Kidney (tissue), 14 donors: ENCODE data around the gene GPATCH2L. TPM values are rescaled to one million over a fixed set of nuclear protein-coding genes. Genes with fewer than 3 reads are reported as not detected.

Experiments
- DNase-seq, 5 donors: peaks; one replicate each; pipeline ENCODE4 v3.0.0-alpha.2; 2013 to 2020
- FAIRE-seq: peaks from 2 replicates; lab custom pipeline; 2012; peaks lifted over from hg19 to GRCh38; lab: Jason Lieb, UNC
- H3K27ac ChIP-seq, 2 donors: one replicate each; pipeline ENCODE4 v1.7.0; 2013; ENCODE audit warnings: low read depth in 2 of 2, low read length in 2 of 2, inconsistent platforms in 1 of 2
- H3K27me3 ChIP-seq: one replicate; pipeline ENCODE4 v1.7.1; 2013; ENCODE audit warnings: low read length, inconsistent platforms; ENCODE audit not compliant: control insufficient read depth, insufficient read depth
- H3K36me3 ChIP-seq, 3 donors: one replicate each; pipeline versions ENCODE4 v1.7.0 to v1.7.1; 2013; ENCODE audit warnings: low read length in 3 of 3, control low read depth in 1 of 3, inconsistent platforms in 1 of 3; ENCODE audit not compliant: insufficient read depth in 3 of 3, control insufficient read depth in 2 of 3
- H3K4me1 ChIP-seq, 3 donors: one replicate each; pipeline versions ENCODE4 v1.7.0 to v1.7.1; 2013; ENCODE audit warnings: low read length in 3 of 3, inconsistent platforms in 1 of 3, low read depth in 1 of 3; ENCODE audit not compliant: control insufficient read depth in 2 of 3, insufficient read depth in 2 of 3
- H3K4me3 ChIP-seq, 3 donors: one replicate each; pipeline versions ENCODE4 v1.7.0 to v1.8.1; 2013; ENCODE audit warnings: low read length in 3 of 3, control low read depth in 1 of 3, inconsistent platforms in 1 of 3
- H3K9ac ChIP-seq, 3 donors: one replicate each; pipeline versions ENCODE4 v1.7.0 to v1.7.1; 2013; ENCODE audit warnings: low read length in 3 of 3, control low read depth in 1 of 3, inconsistent platforms in 1 of 3
- H3K9me3 ChIP-seq, 3 donors: one replicate each; pipeline versions ENCODE4 v1.7.0 to v1.7.1; 2013; ENCODE audit warnings: low read length in 3 of 3, control low read depth in 1 of 3, inconsistent platforms in 1 of 3; ENCODE audit not compliant: control insufficient read depth in 2 of 3, insufficient read depth in 1 of 3
- intact Hi-C: fragments of 100-400 bp; cut with DNase I; formaldehyde crosslinking; loops from one replicate; pipeline ENCODE4 v1.11.1; 2022
- polyA plus RNA-seq: library from polyadenylated mRNA; stranded (reverse); fragments of 350-450 nt; fragmentation: Illumina TruSeq; extraction: RNeasy Lipid Tissue Mini Kit (QIAGEN cat#74804); gene quantifications from one replicate; pipeline ENCODE4 v1.2.3, GENCODE V29; 2014; ENCODE audit warnings: low read depth, low replicate concordance; ENCODE audit not compliant: insufficient read depth
- total RNA-seq: library from RNA; stranded (reverse); fragmentation: NEBNext Ultra II Directional; extraction: Animal tissue kit (Norgen Biotek cat#: 25700); gene quantifications from one replicate; pipeline ENCODE4 v1.2.1, GENCODE V29; 2021
- TF ChIP-seq, protein P1 (sequence below): IDR thresholded peaks from 3 replicates; pipeline ENCODE4 v1.5.1; 2012; ENCODE audit warnings: mild to moderate bottlenecking, moderate library complexity, borderline replicate concordance; ENCODE audit not compliant: insufficient read depth; ENCODE audit errors: extremely low read depth
- donor health status: control.
- donor health status: control.
- donor health status: control.
- donor health status: control.
- donor health status: control.
- donor health status: DM: yes; HTN: yes; CAD: no.
- donor health status: Normal renal cell carcinoma (clear cell type).

The GPATCH2L gene
- total and polyA plus RNA-seq, 2 donors from 2014 or later = 4.1 to 50.2 TPM

DNA sequence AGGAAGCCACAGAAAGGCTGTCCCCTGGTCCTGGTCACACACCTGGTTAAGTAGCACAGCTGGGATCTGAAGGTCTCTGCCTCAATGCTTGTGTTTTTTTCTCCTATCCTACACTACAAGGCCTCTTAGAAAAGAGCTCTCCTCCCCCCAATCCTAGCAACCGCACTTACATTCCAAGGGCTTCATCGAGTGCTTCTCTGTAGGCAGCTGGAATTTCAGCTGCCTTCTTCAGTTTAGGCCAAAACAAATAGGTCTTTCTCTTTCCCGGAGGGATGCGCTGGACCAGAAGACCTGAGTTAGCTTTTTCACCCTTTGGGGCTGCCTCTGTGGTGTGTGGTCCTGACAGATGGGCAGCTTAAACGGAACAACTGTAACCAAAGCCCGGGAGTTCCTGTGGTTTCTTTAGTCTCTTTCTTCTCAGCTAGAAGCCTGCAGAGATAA is 109.7 kb downstream of the GPATCH2L start:
- intact Hi-C loops = no loop called here
- Histone ChIP-seq H3K27ac (no peak overlapping the region), H3K4me1 (no peaks in the 10 kb centered on the region), H3K27me3 (no peaks in the 10 kb centered on the region), H3K36me3 (no peaks in the 10 kb centered on the region), H3K9me3 (no peaks in the 10 kb centered on the region), H3K4me3 (no peak overlapping the region), H3K9ac (no peak overlapping the region)
- FAIRE-seq (no peak), DNase-seq (peak in 2 of 5 donors; percentile 10 to 42)
- TF ChIP-seq, protein P1, sequence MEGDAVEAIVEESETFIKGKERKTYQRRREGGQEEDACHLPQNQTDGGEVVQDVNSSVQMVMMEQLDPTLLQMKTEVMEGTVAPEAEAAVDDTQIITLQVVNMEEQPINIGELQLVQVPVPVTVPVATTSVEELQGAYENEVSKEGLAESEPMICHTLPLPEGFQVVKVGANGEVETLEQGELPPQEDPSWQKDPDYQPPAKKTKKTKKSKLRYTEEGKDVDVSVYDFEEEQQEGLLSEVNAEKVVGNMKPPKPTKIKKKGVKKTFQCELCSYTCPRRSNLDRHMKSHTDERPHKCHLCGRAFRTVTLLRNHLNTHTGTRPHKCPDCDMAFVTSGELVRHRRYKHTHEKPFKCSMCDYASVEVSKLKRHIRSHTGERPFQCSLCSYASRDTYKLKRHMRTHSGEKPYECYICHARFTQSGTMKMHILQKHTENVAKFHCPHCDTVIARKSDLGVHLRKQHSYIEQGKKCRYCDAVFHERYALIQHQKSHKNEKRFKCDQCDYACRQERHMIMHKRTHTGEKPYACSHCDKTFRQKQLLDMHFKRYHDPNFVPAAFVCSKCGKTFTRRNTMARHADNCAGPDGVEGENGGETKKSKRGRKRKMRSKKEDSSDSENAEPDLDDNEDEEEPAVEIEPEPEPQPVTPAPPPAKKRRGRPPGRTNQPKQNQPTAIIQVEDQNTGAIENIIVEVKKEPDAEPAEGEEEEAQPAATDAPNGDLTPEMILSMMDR = no peak

DNA sequence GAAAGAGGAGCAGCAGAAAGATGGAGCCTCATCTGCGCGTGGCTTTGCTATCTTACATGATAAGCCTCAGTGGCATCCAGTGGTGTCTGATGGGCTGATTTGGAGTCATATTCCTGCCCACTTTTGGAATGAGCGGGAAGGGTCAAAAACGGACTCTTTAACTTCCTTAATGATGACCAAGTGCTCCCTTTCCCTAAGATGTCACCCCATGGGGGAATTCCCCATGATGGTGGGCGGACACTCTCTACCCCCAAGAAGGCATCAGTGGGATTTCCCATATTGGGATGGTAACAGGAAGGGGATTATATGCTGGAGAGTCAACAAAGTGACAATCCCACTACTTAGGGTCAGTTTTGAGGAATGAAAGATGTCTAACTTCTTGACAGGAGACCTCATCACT is 110.9 kb downstream of the GPATCH2L start:
- H3K27me3 ChIP-seq = no peaks in the 10 kb centered on the region
- H3K9ac ChIP-seq = no peak overlapping the region
- TF ChIP-seq, protein P1 = no peak
- no peak for DNase-seq
- H3K4me3 ChIP-seq = no peak overlapping the region
- no peaks in the 10 kb centered on the region for H3K36me3 ChIP-seq
- no peak for FAIRE-seq
- intact Hi-C loops = no loop called here
- H3K27ac ChIP-seq = no peak overlapping the region
- peaks cover 0 to 2% (median 0%) of the 10 kb centered on the region in 3 donors for H3K4me1 ChIP-seq
- no peaks in the 10 kb centered on the region for H3K9me3 ChIP-seq

Other genes with a start within 250 kb of the GPATCH2L start
- gene TGFB3, start 169.9 kb upstream of the GPATCH2L start, total RNA-seq = 39.5 TPM
- 5.2 TPM for gene TGFB3, start 169.9 kb upstream of the GPATCH2L start, polyA plus RNA-seq
- 41.6 TPM for gene IFT43, start 166.2 kb upstream of the GPATCH2L start, total RNA-seq
- 86.3 TPM for gene IFT43, start 166.2 kb upstream of the GPATCH2L start, polyA plus RNA-seq
- gene ESRRB, start 224.2 kb downstream of the GPATCH2L start, total RNA-seq = 3.9 TPM
- gene ESRRB, start 224.2 kb downstream of the GPATCH2L start, polyA plus RNA-seq = 19.1 TPM